ENCODE results near the gene KANSL1. TPM values are rescaled to one million over a fixed set of nuclear protein-coding genes. Genes with fewer than 3 reads are reported as not detected.
A peak's percentile ranks its signal among the peaks of the same experiment; 100 is the strongest.

Gene KANSL1
- total RNA-seq, 1 donor from 2014 or later, result 129 TPM

DNA sequence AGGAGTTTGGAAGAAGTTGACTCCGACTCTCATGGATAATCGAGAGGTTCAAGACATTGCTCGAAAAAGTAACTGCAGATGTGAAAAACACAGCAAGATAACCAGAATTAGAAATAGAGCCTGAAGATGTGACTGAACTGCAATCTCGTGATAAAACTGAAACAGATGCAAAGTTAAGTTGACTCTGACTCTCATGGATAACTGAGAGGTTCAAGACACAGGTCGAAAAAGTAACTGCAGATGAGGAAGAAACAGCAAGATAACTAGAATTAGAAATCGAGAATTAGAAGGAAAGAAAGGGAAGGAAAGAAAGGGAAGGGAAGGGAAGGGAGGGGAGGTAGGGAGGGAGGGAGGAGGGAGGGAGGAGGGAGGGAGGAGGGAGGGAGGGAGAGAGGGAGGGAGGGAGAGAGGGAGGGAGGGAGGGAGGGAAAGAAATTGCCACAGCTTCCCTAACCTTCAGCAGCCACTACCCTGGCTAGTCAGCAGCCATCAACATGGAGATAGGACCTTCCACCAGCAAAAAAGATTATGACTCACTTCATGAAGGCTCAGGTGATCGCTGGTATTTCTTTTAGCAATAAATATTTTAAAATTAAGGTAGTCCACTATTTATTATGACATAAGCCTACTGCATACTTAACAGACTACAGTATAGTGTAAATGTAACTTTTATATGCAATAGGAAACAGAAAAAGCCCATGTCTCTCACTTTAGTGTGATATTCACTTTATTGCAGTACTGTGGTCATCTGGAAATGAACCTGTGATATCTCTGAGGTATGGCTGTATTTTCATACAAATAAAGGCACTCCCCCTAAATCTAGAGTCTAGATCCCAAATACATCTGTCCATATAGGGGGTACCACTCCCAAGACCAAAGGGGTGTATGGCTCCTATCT, 68.3 kb downstream of the KANSL1 start:
- DNase-seq (ENCODE audit: extremely low spot score, unreplicated experiment), result no peak
- no peak overlapping the region for H3K27ac Mint-ChIP-seq
- peaks cover 9% of the 10 kb centered on the region for H3K36me3 Mint-ChIP-seq
- peaks cover 55% of the 10 kb centered on the region for H3K4me1 Mint-ChIP-seq (ENCODE audit: unreplicated experiment)
- H3K4me3 Mint-ChIP-seq, result no peak overlapping the region
- no peaks in the 10 kb centered on the region for H3K27me3 Mint-ChIP-seq
- H3K9me3 Mint-ChIP-seq, result no peaks in the 10 kb centered on the region
- TF ChIP-seq, protein P1, sequence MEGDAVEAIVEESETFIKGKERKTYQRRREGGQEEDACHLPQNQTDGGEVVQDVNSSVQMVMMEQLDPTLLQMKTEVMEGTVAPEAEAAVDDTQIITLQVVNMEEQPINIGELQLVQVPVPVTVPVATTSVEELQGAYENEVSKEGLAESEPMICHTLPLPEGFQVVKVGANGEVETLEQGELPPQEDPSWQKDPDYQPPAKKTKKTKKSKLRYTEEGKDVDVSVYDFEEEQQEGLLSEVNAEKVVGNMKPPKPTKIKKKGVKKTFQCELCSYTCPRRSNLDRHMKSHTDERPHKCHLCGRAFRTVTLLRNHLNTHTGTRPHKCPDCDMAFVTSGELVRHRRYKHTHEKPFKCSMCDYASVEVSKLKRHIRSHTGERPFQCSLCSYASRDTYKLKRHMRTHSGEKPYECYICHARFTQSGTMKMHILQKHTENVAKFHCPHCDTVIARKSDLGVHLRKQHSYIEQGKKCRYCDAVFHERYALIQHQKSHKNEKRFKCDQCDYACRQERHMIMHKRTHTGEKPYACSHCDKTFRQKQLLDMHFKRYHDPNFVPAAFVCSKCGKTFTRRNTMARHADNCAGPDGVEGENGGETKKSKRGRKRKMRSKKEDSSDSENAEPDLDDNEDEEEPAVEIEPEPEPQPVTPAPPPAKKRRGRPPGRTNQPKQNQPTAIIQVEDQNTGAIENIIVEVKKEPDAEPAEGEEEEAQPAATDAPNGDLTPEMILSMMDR (conservative IDR thresholded peaks at IDR 0.05), result no peak

DNA sequence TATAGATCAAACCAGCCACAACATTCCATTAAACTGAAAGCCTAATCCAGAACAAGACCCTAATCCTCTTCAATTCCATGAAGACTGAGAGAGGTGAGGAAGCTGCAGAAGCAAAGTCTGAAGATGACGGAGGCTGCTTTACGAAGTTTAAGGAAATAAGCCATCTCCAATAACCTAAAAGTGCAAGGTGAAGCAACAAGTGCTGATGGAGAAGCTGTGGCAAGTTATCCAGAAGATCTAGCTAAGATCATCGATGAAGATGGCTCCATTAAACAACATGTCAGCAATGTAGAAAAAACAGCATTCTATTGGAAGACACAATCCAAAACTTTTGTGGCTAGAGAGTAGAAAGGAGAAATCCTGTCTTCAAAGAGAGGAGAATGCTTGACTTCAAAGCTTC, 69.6 kb downstream of the KANSL1 start:
- Mint-ChIP-seq H3K27me3 (no peaks in the 10 kb centered on the region), H3K36me3 (peaks cover 15% of the 10 kb centered on the region), H3K9me3 (peaks cover 4% of the 10 kb centered on the region), H3K4me3 (no peak overlapping the region), H3K27ac (no peak overlapping the region), H3K4me1 (ENCODE audit: unreplicated experiment) (peaks cover 60% of the 10 kb centered on the region)
- TF ChIP-seq, protein P1 (conservative IDR thresholded peaks at IDR 0.05), result no peak
- DNase-seq (ENCODE audit: extremely low spot score, unreplicated experiment), result no peak

DNA sequence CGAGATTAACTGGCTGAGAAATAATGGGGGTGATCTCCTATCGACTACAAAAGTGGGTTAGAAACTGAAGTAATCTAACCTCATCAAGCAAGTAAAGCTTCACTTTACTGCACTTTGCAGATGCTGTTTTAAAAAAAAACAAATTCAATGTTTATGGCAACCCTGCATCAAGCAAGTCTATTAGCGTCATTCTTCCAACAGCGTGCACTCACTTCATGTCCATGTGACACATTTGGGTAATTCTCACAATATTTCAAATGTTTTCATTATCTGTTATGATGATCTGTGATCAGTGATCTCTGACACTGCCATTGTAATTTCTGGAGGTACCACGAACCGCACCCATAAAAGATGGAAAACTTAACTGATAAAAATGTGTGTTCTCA, 70.8 kb downstream of the KANSL1 start:
- H3K27ac Mint-ChIP-seq, result peak overlapping the region; percentile 29
- peaks cover 9% of the 10 kb centered on the region for H3K36me3 Mint-ChIP-seq
- TF ChIP-seq, protein P1 (conservative IDR thresholded peaks at IDR 0.05), result no peak
- peaks cover 4% of the 10 kb centered on the region for H3K9me3 Mint-ChIP-seq
- H3K4me1 Mint-ChIP-seq (ENCODE audit: unreplicated experiment), result peaks cover 57% of the 10 kb centered on the region
- no peak overlapping the region for H3K4me3 Mint-ChIP-seq
- H3K27me3 Mint-ChIP-seq, result no peaks in the 10 kb centered on the region
- no peak for DNase-seq (ENCODE audit: extremely low spot score, unreplicated experiment)

DNA sequence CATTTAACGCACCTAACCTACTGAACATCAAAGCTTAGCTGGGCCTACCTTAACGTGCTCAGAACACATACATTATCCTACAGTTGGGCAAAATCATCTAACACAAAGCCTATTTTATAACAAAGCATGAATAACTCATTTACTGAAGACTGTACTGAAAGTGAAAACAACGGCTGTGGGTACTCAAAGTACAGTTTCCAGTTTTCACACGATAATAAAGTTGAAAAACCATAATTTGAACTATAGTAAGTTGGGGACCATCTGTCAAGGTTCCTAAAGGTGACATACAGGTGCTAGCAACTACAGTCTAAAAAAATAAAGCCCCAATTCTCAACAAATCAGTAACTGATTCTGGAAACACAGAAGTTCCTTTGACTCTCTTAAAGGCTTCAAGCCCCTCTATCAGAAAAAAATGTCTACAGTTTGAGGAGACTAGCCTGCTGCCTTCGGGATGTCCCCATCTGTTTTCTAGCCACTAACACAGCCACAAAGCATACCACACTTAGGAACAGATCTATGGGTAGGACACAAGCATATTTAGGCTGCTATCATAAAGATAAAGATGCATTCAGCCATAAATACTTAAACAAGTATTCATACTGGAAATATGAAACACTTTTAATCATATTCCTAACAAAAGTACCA, 71.3 kb downstream of the KANSL1 start:
- DNase-seq (ENCODE audit: extremely low spot score, unreplicated experiment), result no peak
- Mint-ChIP-seq H3K4me1 (ENCODE audit: unreplicated experiment) (peaks cover 58% of the 10 kb centered on the region), H3K4me3 (no peak overlapping the region), H3K27ac (no peak overlapping the region), H3K27me3 (no peaks in the 10 kb centered on the region), H3K36me3 (peaks cover 9% of the 10 kb centered on the region), H3K9me3 (peaks cover 4% of the 10 kb centered on the region)
- TF ChIP-seq, protein P1 (conservative IDR thresholded peaks at IDR 0.05), result no peak

DNA sequence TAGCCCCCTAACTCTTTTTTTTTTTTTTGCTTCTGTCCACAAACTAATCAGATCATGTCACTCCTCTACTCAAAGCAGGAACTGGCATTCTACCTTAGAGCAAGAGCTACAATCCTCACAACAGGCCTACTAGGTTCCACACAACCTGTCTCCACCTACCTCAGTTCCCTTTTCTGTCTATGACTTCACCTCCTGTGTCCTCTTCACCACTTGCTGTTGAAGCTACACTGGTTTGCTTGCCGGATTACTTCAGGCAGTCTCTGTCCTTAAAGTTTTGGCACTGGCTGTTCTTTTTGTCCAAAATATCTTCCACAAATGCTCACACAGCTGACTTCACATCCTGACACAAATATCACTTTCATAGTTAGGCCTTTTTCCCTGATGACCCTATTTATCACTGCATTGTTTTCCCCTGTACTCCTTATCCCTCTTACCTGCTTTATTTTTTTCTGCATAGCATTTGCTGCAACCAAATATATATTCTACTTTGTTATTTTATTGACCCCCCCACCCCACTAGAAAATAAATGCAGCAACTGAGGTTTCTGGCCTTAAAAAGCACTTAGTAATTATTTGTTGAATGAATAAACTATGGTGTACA, 72.0 kb downstream of the KANSL1 start:
- TF ChIP-seq, protein P1 (conservative IDR thresholded peaks at IDR 0.05), result no peak
- no peaks in the 10 kb centered on the region for H3K27me3 Mint-ChIP-seq
- no peak overlapping the region for H3K27ac Mint-ChIP-seq
- H3K4me3 Mint-ChIP-seq, result no peak overlapping the region
- no peak for DNase-seq (ENCODE audit: extremely low spot score, unreplicated experiment)
- H3K4me1 Mint-ChIP-seq (ENCODE audit: unreplicated experiment), result peaks cover 56% of the 10 kb centered on the region
- peaks cover 9% of the 10 kb centered on the region for H3K36me3 Mint-ChIP-seq
- H3K9me3 Mint-ChIP-seq, result peaks cover 4% of the 10 kb centered on the region
